Fibroblast of upper back skin (primary cell): Measurements from ENCODE around the gene NAE1.

Experiments used
- DNase-seq: peaks from one replicate; pipeline ENCODE4 v3.0.0-alpha.2; 2013

The NAE1 gene

DNA sequence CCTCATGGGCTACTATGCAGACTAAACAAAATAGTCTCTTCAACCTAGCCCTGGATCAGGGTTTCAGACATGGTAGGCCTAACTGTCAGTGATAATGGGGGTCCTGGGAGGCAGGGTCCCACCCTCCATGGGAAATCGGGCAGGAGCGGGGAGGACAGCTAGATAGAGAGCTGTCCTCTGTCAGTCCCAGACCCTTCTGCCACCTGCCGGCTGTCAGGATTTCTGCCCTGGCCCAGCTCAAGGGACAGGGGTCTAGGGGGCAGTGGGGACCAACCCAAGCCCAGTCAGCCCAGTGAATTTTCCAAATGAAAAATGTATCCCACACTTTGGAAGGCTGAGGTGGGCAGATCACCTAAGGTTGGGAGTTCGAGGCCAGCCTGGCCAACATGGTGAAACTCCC lies 18.8 kb upstream of the NAE1 start:
- DNase-seq: no peak

DNA sequence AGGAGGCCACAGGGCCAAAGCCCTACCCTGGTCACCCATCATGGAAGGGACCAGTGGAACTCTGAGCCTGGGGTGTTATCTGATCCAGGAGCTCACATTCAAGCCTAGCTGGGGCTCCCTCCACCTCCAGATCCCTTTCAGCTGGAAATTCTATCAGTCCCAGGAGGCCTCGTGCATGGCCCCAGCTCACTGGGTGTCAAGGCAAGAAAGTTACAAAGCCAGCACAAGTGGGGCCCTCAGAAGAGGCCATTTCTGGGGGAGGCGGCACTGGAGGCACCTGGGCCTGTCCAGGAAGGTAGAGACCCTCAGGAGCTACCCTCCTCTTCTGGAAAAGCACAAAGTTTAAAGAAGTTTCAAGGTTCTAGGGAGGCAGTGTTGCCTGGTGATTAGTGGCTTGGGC lies 18.2 kb upstream of the NAE1 start:
- no peak for DNase-seq

GRCh38 chr16:66848172-66848571 lies 17.4 kb upstream of the NAE1 start:
- DNase-seq: no peak

- no peak for DNase-seq
Measured at GRCh38 chr16:66847533-66848067, 16.8 kb upstream of the NAE1 start.

DNA sequence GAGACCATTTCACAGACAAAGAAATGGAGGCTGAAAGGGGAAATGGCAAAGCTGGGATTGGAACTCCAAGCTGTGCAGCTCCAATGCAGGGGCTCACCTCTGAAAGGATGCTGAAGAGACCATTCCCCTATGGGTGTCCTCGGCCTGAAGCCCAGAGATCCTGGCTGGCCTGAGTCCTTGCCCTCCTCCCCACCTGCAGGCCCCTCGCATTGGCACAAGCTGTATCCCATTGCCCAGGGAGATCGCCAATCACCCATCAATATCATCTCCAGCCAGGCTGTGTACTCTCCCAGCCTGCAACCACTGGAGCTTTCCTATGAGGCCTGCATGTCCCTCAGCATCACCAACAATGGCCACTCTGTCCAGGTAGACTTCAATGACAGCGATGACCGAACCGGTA lies 16.1 kb upstream of the NAE1 start:
- no peak for DNase-seq

DNA sequence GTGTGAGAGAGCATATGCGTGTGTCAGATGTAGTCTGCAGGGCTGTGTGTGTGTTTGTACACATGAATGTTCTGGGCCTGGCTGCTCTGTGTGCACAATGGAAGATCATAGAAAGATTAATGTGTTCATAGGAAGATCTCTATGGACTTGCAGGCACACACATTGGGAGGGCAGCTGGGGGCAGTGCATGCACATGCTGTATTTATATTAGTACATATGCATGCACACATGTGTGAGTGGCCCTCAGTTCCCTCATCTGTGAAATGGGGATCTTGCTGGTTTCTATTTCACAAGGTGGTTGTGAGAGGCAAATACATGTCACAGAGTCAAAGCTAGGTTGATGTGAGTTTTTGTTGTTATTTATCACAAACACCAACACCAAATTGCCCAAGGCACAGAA lies 15.5 kb upstream of the NAE1 start:
- no peak for DNase-seq

- DNase-seq: no peak
Measured at GRCh38 chr16:66845791-66846221, 15.0 kb upstream of the NAE1 start.

DNA sequence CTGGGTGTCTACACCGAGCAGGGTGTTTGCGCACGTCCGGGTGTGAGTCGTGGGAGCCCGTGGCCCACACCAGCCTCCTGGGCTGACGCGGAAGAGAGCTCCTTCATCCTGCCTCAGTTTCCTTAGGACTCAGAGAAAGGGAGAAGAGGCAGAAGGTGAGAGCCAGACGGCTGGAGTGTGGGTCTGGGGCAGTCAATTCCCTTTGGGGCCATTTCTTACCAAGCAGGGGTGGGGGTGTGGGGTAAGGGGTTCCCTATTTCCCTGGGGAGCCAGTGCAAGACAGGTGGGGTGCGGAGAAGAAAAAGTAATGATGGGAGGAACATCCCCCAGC lies 14.3 kb upstream of the NAE1 start:
- no peak for DNase-seq

- no peak for DNase-seq
Measured at GRCh38 chr16:66844342-66845079, 13.7 kb upstream of the NAE1 start, which contains the start of gene CA7. CA7 (plus strand) TSS chr16:66844414; CDS start chr16:66844488, 74 bp downstream.

GRCh38 chr16:66844009-66844341 lies 13.2 kb upstream of the NAE1 start:
- DNase-seq: no peak

DNA sequence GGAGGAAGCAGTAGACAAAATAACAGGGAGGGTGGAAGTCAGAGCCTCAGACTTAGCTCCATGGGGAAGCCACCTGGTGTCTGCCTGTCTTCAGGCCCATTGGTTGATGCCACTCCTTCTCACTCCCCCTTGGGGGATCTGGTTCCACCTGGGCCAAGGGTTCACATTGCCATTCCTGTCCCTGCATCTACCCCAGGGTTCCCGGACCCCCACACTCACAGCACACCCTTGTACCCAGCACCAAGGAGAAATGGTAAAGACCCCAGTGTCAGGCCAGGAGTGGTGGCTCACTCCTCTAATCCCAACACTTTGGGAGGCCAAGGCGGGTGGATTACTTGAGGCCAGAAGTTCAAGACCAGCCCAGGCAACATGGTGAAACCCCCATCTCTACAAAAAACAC lies 12.4 kb upstream of the NAE1 start:
- no peak for DNase-seq

GRCh38 chr16:66842765-66843164 lies 12.0 kb upstream of the NAE1 start:
- no peak for DNase-seq

GRCh38 chr16:66841366-66841765 lies 10.6 kb upstream of the NAE1 start:
- no peak for DNase-seq

GRCh38 chr16:66840883-66841282 lies 10.1 kb upstream of the NAE1 start:
- no peak for DNase-seq

DNA sequence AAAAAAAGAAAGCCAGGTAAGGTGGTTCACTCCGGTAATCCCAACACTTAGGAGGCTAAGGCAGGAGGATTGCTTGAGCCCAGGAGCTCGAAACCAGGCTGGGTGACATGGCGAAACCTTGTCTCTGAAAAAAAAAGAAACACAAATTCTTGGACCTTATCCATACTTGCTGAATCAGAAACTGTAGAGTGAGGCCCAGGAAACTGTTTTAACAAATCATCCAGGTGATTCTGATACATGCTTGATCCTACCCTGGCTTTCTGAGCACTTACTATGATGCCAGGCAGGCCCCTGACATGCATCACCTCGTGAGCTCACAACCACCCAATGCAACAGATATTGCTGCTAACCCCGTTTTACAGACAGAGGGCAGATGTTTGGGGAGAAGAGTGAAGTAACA lies 4.0 kb upstream of the NAE1 start:
- DNase-seq: no peak

DNA sequence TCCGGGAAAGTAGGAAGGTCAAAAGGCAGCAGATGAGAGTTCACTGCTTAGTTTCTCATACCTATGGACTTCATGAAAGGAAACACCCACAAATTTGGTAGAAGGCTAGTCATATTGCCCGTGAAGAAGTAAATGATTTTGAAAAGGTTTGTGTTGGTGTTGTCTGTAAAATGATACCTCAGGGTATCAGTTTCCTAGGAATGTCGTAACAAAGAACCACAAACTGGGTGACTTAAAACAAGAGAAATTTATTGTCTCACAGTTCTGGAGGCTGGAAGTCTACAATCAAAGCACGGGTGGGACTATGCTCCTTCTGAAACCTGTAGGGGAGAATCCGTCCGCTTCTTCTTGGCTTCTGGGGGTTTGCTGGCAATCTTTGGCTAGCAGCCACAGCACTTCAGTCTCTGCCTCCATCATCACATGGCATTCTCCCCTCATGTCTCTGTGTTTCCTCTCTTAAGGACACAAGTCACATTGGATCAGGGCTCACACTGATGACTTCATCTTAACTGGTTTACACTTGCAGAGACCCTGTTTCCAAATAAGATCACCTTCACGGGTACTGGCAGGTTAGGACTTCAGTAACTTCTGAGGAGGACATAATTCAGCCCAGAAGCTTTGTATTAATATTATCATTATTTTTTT lies 2.0 kb upstream of the NAE1 start:
- no peak for DNase-seq

DNA sequence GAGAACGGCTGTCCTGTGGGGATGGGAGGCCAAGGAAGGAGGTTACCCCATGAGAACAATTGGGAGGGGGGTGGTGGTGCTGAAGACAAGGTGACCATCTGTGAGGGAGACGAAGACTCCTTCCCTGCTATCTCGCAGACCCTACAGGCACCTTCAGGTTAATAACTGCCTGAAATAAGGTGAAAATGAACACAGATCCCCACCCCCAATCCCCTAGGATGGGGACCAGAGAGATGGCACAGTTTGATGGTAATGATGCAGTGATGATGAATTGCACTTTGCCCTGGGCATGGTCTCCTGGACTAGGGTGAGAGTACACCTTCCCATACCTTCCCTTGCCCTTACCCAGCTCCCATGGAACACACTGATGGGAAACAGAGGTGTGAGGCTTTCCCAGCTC lies 1.4 kb upstream of the NAE1 start:
- DNase-seq: no peak

- DNase-seq: no peak
Measured at GRCh38 chr16:66824006-66824405, 6.8 kb downstream of the NAE1 start.

DNA sequence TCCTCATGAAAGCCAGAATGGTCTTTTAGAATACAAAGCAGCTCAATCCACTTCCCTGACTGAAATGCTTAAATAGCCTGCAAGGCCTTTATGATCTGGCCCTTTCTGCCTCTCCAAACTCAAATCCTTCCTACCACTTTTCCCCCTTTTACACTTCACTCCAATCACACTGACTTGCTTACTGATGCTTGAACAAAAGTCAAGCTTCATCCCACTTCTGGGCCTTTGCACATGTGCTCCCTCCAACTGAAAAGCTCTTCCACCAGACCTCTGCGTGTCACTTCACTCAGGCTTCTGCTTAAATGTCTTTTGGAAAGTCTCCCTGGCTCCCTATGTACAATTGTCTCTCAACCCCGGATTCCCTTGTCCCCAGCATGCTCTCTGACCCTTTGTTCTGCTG lies 16.0 kb downstream of the NAE1 start:
- DNase-seq: no peak

GRCh38 chr16:66811043-66811442 lies 19.7 kb downstream of the NAE1 start:
- DNase-seq: no peak

DNA sequence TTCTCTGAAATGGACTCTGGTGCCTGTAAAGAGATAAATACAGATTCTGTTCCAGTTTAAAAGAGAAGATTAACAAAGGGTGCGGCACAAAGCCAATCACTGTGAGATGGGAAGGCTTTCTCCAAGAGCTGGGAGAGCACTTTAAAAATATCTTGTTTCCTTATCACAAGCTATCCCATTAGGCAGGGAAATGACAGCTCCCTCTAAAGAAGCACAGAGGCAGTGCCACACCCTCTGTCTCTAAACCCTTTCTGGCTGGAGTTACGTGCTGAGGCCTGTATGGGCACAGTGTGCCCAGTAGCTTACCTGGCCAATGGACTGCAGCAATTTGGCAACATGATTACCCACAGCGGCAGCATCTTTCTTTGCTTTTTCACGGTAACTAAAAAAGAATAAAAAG lies 20.4 kb downstream of the NAE1 start:
- DNase-seq: no peak

DNA sequence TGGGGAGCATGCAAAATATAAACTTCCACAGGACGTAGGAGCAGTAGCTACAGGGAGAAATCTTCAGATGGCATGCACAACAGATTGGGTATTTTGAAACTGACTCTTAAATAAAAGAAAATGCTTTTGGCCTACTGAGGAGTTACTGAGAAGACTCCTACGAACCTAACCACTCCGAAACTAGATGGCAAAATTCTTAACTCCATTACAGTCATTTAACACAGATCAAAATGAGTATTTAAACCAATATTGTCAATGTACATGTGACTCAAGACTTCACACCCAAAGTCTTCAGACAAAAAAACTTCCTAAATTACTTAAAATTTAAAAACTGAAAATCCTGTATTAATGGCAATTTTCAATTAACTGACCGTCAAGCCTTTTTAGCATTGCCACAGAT lies 21.0 kb downstream of the NAE1 start:
- DNase-seq: no peak

DNA sequence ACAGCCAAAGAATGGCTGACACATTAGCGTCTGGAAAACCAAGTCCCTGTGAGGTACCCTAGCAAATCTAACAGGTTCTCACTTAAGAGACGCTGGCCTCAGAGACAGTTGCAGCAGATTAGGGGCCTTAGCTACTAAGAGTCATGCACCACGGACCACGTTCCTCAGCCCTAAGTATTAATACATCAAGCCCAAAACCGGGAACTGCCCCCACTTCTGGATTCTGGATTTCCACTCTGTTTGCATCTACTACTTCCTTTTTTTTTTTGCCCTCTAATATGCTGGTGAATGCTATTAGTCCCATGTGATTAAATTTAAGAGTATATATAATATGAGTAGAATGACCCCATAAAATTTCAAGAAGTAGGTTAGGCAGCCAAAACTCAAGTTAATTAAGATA lies 28.6 kb downstream of the NAE1 start:
- no peak for DNase-seq

GRCh38 chr16:66801320-66802105 lies 29.3 kb downstream of the NAE1 start, which contains the start of gene TERB1:
TERB1 (minus strand) TSS chr16:66801584; CDS start chr16:66796798, 4,786 bp downstream.
- DNase-seq: no peak
